Lower lobe of right lung (tissue), 2 donors: ENCODE measurements around the gene COL19A1. TPM values are rescaled to one million over a fixed set of nuclear protein-coding genes. Genes with fewer than 3 reads are reported as not detected.

ENCODE experiments used
- ATAC-seq, 2 donors: fragments of 200-7000 bp; cut with Tn5 transposase; one replicate each; pipeline ENCODE4 v1.9.1; 2020 to 2022; ENCODE audit warnings: mild to moderate bottlenecking in 2 of 2, moderate library complexity in 2 of 2
- DNase-seq: peaks from one replicate; pipeline ENCODE4 v3.0.0-alpha.2; 2020
- H3K27ac ChIP-seq: fragments of 200-600 bp; one replicate; pipeline ENCODE4 v1.8.0; 2022
- H3K27me3 ChIP-seq: fragments of 200-600 bp; one replicate; pipeline ENCODE4 v1.8.0; 2022; ENCODE audit warnings: low read depth
- H3K36me3 ChIP-seq: fragments of 200-600 bp; one replicate; pipeline ENCODE4 v1.8.0; 2022; ENCODE audit warnings: mild to moderate bottlenecking
- H3K4me1 ChIP-seq: fragments of 200-600 bp; one replicate; pipeline ENCODE4 v1.8.0; 2022
- H3K4me3 ChIP-seq: fragments of 200-600 bp; one replicate; pipeline ENCODE4 v1.8.0; 2022; ENCODE audit warnings: mild to moderate bottlenecking
- H3K9me3 ChIP-seq: fragments of 200-600 bp; one replicate; pipeline ENCODE4 v1.8.0; 2022
- CTCF ChIP-seq: fragments of 200-600 bp; IDR thresholded peaks from one replicate; pipeline ENCODE4 v1.8.0; 2022; ENCODE audit warnings: antibody characterized with exemption, mild to moderate bottlenecking
- intact Hi-C: fragments of 100-400 bp; cut with DNase I; formaldehyde crosslinking; loops from one replicate; pipeline ENCODE4 v1.11.0; 2022
- total RNA-seq: library from RNA; stranded (reverse); fragmentation: NEBNext Ultra II Directional; extraction: Animal tissue kit (Norgen Biotek cat#: 25700); gene quantifications from one replicate; pipeline ENCODE4 v1.2.1, GENCODE V29; 2021
- donor health status: DM: no; HTN: yes; CAD: no; lungs with severe emphysema.

COL19A1 gene
- total RNA-seq, 1 donor from 2014 or later = not detected

GRCh38 chr6:70130865-70131264 is 264.5 kb downstream of the COL19A1 start:
- no peak for TF ChIP-seq CTCF
- DNase-seq (no peak), ATAC-seq (no peak)
- H3K36me3 ChIP-seq = no peaks in the 10 kb centered on the region
- H3K9me3 ChIP-seq = no peaks in the 10 kb centered on the region
- intact Hi-C loops = no loop called here
- H3K4me1 ChIP-seq = no peaks in the 10 kb centered on the region
- no peak overlapping the region for H3K4me3 ChIP-seq
- H3K27ac ChIP-seq = no peak overlapping the region
- no peaks in the 10 kb centered on the region for H3K27me3 ChIP-seq

GRCh38 chr6:70131528-70131927 is 265.2 kb downstream of the COL19A1 start:
- H3K9me3 ChIP-seq = no peaks in the 10 kb centered on the region
- H3K4me1 ChIP-seq = no peaks in the 10 kb centered on the region
- ATAC-seq (no peak), DNase-seq (no peak)
- TF ChIP-seq CTCF = no peak
- intact Hi-C loops = no loop called here
- no peak overlapping the region for H3K4me3 ChIP-seq
- no peak overlapping the region for H3K27ac ChIP-seq
- H3K27me3 ChIP-seq = no peaks in the 10 kb centered on the region
- no peaks in the 10 kb centered on the region for H3K36me3 ChIP-seq

- no peaks in the 10 kb centered on the region for H3K9me3 ChIP-seq
- TF ChIP-seq CTCF = no peak
- intact Hi-C loops = no loop called here
- H3K27me3 ChIP-seq = no peaks in the 10 kb centered on the region
- no peak overlapping the region for H3K4me3 ChIP-seq
- no peak overlapping the region for H3K27ac ChIP-seq
- no peaks in the 10 kb centered on the region for H3K4me1 ChIP-seq
- DNase-seq (no peak), ATAC-seq (no peak)
- H3K36me3 ChIP-seq = no peaks in the 10 kb centered on the region
Measured at GRCh38 chr6:70133246-70133645, 266.9 kb downstream of the COL19A1 start.

GRCh38 chr6:70134542-70134941 is 268.2 kb downstream of the COL19A1 start:
- DNase-seq (no peak), ATAC-seq (no peak)
- H3K4me3 ChIP-seq = no peak overlapping the region
- no peaks in the 10 kb centered on the region for H3K9me3 ChIP-seq
- no peaks in the 10 kb centered on the region for H3K27me3 ChIP-seq
- no peaks in the 10 kb centered on the region for H3K36me3 ChIP-seq
- no peak overlapping the region for H3K27ac ChIP-seq
- intact Hi-C loops = no loop called here
- no peak for TF ChIP-seq CTCF
- no peaks in the 10 kb centered on the region for H3K4me1 ChIP-seq

GRCh38 chr6:70135219-70136160 is 269.1 kb downstream of the COL19A1 start:
- Histone ChIP-seq H3K27me3 (no peaks in the 10 kb centered on the region), H3K36me3 (no peaks in the 10 kb centered on the region), H3K4me3 (no peak overlapping the region), H3K4me1 (no peaks in the 10 kb centered on the region), H3K9me3 (no peaks in the 10 kb centered on the region), H3K27ac (no peak overlapping the region)
- ATAC-seq (no peak), DNase-seq (no peak)
- intact Hi-C loops = no loop called here
- TF ChIP-seq CTCF = no peak
